Measurements from ENCODE around the gene ENTR1.

Gene ENTR1

DNA sequence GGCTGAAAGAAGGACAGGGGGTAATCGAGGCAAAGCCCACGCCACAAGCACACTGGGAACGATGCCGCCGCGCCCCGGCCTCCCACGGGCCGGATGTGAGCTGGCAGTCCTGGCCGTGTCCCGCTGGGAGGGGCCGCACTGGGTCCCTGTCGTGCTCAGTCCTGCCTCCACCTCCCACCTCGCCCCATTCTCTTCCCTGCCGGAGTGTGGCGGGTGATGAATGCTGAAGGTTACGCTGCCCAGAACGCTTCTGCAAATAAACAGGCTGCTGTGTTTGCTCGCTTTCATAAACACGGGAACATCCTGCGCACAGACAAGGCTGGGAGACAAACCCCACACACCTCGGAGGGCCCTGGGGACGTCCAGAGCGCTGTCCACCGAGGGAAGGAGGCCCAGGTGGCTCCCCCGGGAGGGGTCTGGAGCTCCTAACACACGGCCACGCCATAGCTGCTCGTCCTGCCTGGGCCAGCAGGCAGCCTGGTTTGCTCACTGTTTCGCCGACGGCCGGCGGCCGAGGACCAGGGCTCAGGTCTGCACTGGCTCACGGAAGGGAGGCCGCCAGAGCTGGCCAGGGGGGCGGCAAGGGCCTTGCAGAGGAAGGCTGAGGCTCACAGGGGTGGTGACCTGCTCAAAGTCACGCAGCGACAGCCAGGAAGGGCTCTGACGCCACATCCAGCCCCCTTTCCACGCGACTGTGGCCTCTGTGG lies 49.2 kb downstream of the ENTR1 start:
- DNase-seq = no peak
- ATAC-seq = no peak

- no peak for ATAC-seq
Observed at GRCh38 chr9:136359774-136360718, 50.4 kb downstream of the ENTR1 start.

GRCh38 chr9:136358888-136359287 lies 51.5 kb downstream of the ENTR1 start:
- DNase-seq (no peak), ATAC-seq (no peak)

More at GRCh38 chr9:136359774-136360718, 50.4 kb downstream of the ENTR1 start:
- no peak for DNase-seq

GRCh38 chr9:136358016-136358415 lies 52.4 kb downstream of the ENTR1 start:
- DNase-seq (no peak), ATAC-seq (no peak)

- no peak for ATAC-seq
Observed at GRCh38 chr9:136357202-136357725, 53.1 kb downstream of the ENTR1 start.

DNA sequence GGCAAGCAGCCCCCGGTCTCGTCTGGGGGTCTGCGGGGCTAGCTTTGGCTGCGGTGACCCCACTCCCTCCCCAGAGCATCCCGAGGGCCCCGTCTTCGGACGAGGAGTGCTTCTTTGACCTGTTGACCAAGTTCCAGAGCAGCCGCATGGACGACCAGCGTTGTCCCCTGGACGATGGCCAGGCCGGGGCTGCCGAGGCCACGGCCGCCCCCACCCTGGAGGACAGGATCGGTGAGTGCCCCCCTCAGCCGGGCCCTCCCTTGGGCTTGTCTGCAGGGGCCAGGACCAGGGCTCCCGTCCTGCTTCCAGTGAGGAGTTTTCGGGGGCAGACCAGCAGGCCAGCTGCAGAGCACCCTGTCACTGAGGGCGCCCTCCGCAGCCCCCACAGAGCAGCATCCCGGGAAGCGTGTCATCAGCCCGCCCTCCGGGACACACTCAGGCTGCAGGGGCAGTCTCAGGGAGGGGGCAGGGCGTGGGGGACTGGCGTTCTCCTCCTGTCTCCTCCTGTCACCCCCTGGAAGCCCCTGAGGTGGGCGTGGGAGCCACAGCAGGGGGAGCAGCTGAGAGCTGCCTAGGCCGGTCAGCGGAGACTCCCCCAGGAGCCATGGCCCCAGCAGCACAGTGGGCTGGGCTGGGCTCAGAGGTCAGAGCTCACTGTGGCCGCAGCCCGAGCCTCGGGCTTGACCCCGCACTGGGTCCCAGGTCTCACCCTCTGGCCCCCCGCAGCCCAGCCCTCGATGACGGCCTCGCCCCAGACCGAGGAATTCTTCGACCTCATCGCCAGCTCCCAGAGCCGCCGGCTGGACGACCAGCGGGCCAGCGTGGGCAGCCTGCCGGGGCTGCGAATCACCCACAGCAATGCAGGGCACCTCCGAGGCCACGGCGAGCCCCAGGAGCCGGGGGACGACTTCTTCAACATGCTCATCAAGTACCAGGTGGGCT lies 54.5 kb downstream of the ENTR1 start:
- DNase-seq (no peak), ATAC-seq (no peak)

More at GRCh38 chr9:136357202-136357725, 53.1 kb downstream of the ENTR1 start:
- DNase-seq = no peak

DNA sequence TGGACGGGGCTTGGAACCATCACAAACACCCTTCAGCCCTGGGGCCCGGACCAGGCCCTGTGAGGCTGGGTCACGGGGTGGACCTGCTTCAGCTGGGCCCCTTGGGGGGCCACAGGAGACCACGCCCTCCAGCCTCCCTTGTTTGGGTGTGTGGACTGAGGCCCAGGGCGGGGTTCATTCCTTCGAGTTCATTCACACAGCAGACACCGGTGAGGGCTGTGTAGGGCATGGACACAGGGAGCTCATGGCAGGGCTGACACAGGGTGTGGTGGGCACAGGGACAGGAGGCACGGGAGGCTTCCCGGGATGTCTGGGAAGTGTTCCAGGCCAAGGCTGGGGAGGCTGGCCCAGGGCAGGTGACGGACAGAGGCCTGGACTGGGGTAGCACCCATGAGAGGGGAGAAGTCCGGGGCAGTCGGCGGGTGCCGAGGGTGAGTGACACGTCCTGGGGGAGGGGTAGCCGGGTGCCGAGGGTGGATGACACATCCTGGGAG lies 55.8 kb downstream of the ENTR1 start:
- ATAC-seq (no peak), DNase-seq (no peak)

- DNase-seq (no peak), ATAC-seq (no peak)
Observed at GRCh38 chr9:136353757-136354488, 56.5 kb downstream of the ENTR1 start.

GRCh38 chr9:136353088-136353487 lies 57.3 kb downstream of the ENTR1 start:
- DNase-seq (no peak), ATAC-seq (no peak)

DNA sequence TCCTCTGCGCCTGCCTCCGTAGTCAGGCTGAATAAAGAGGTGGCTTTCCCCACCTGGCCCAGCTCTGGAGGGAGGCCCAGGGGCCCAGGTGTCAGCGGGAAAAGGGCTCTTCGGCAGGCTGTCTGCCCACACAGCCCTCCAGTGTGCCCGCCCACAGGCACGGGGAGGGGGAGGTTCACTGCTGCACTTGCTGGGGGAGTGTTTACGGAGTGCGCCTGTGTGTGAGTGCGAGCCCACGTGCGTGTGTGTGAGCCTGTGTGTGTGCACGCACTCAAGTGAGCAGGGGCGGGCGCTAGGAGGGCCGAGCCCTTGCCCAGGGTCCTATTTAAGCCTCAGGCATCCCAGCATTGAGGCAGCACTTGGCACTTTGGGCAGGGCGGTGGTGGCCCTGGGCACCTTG lies 57.7 kb downstream of the ENTR1 start:
- no peak for DNase-seq
- ATAC-seq = no peak
